Hindlimb muscle (tissue), 1 donor: ENCODE results near the gene RSAD1. TPM values are rescaled to one million over a fixed set of nuclear protein-coding genes. Genes with fewer than 3 reads are reported as not detected.
A peak's percentile ranks its signal among the peaks of the same experiment; 100 is the strongest.

ENCODE experiments used
- DNase-seq: peaks from one replicate; pipeline ENCODE4 v3.0.0-alpha.2; 2013
- polyA plus RNA-seq: library from polyadenylated mRNA; unstranded; fragments of 120-200 nt; gene quantifications from one replicate; pipeline ENCODE4 v1.2.1, GENCODE V29; 2013; ENCODE audit not compliant: insufficient read length

RSAD1 gene
- 36.9 TPM for polyA plus RNA-seq

DNA sequence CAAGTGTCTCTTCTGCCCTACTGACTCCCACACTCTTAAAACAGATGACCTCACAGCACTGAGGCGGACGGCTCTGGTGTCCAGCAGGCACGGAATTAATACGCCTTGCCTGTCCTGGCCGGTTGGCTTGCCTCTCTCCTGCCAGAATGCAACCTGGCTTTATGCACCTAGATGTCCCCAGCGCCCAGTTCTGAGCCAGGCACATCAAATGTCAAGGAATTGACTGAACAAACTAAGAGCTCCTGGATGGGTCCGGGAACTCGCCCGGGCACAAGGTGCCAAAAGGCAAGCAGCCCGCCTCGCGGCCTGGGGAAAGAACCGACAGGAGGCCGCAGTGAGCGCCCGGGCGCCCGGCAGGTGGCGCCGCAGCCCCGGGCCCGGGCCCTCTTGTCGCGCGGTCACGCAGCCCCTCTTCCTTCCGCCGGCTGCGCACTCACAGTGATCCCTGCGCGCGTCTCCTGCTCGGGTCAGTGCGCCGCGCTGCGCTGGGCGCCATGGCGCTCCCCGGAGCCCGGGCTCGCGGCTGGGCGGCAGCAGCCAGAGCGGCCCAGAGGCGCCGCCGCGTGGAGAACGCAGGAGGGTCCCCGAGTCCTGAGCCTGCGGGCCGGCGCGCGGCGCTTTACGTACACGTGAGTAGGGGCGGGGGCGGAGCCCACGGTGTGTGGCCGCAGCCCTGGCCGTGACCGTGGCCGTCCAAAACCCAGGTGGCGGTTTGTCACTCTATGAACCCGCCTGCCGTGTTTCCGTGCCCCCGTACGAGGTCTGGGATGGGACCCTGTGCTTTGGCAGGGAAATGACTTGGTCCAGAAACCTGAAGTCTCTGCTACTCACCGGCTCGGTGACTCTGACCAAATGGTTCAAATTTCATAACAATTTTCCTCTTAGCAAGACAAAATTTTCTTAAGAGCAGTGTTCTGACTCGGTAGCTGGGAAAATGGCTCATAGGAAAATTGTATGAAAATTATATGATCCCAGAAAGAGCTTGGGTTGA, at the start of gene RSAD1:
Gene RSAD1 (plus strand): TSS at position 470 of the 991 bp plus-strand sequence. CDS start 25 bp downstream, at position 495.
- DNase-seq = peak; percentile 90

GRCh38 chr17:50429793-50430192, 48.9 kb upstream of the RSAD1 start:
- no peak for DNase-seq

DNA sequence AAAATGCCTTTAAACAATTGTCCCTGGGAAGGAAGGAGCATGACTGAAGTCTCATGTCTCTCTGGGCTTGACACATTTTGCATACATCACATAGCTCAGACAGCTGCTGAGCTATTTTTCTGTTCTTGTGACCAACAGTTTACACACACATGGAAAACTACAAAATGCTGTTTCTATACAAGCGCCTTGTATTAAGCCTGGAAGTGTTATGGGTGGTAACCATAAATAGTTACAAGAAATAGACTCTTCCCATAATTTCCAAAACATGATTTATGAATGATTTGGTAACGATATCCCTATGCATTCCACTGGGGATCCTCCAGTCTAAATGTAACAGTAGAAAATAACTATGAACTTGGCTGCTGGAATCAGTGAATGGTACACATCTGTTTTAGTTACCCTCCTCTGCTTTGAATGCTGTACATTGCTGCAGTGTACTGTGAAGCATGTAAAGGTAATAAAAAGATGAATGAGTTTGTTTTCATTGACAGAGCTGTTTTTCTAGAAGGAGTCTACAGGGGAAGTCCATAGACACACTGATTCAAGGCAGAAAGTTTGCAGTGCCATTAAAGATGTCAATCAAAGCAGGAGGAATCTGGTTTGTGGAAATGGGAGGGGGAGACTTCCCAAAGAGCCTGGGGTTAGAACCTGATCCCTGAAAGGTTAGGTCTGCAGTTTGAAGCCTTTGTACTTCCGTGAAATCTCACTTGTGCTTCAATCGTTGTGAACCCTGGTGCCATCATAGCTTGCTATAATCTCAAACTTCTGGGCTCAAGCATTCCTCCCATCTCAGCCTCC, 47.6 kb upstream of the RSAD1 start:
- no peak for DNase-seq

- DNase-seq = no peak
Observed at GRCh38 chr17:50432125-50432762, 46.4 kb upstream of the RSAD1 start.

DNA sequence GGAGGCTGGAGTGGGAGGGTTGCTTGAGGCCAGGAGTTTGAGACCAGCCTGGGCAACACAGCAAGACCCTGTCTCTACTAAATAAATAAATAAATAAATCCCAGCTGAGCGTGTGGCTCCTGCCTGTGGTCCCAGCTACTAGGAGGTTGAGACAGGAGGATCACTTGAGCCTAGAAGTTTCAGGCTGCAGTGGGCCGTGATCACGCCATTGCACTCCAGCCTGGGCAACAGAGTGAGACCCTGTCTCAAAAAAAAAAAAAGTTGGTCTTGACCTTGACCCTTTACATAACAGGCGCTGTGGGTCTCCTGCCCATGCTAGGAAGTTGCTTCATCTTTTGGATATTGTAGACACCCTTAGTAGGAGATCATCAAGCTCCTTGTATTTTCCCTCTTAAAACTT, 41.3 kb upstream of the RSAD1 start:
- no peak for DNase-seq

- DNase-seq = no peak
Observed at GRCh38 chr17:50439008-50439407, 39.7 kb upstream of the RSAD1 start.

- DNase-seq = no peak
Observed at GRCh38 chr17:50440172-50440837, 38.4 kb upstream of the RSAD1 start.

- no peak for DNase-seq
Observed at GRCh38 chr17:50440838-50441829, 37.5 kb upstream of the RSAD1 start.

GRCh38 chr17:50443505-50443974, 35.1 kb upstream of the RSAD1 start:
- DNase-seq = no peak

DNA sequence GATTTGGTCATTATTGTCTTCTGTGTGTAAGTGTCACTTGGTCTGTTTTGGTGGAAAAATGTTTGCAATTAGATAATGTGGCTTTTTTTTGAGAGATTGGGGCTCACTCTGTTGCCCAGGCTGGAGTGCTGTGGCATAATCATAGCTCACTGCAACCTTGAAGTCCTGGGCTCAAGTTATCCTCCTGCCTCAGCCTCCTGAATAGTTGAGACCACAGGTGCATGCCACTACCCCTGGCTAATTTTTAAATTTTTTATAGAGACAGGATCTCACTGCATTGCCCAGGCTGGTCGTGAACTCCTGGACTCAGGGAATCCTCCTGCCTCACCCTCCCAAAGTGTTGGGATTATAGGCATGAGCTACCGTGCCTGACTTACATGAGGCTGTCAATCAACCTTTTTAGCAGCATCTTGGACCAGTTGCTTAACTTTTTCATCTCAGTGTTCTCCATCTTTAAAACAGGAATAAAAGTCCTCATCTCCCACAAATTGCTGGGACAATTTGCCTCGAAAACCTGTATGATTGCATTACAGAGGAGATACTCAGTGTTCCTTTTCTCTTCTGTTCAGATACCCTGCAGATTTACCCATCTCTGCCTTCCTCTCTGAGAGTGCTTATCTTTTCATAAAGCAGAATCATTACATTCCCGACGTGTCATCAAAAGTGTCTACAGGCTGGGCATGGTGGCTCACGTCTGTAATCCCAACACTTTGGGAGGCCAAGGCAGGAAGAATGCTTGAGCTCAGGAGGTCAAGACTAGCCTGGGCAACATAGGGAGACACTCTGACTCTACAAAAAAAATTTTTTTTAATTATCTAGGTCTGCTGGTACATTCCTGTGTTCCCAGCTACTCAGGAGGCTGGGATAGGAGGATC, 33.6 kb upstream of the RSAD1 start:
- no peak for DNase-seq

- no peak for DNase-seq
Observed at GRCh38 chr17:50445730-50446325, 32.8 kb upstream of the RSAD1 start.

DNA sequence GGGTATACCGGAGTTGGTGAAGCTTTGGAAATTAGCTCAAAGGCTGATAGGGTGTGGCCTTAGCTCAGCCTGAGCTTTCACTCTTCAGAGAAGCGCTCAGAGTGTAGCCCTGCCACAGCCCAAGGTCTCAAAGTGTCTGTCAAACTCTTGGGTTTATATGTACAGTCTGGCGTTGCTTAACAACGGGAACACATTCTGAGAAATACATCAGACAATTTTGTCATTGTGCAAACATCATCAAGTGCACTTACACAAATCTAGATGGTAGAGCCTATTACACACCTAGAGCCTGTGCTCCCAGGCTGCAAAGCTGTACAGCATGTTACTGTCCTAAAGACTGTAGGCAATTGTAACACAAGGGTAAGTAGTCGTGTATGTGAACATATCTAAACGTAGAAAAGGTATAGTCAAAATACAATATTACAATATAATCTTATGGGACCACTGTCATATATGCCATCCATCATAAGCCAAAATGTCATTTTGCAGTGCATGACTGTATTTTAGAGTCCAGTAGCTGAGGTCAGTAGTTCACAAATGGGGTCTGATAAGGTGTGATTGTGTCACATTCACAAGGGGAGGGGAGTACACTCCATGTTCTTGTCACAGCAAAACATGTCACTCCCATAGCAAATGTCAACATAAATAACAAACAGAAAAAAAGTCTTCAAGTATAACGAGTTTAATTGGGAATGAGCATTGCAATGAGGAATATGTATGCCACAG, 30.6 kb upstream of the RSAD1 start:
- DNase-seq = no peak

DNA sequence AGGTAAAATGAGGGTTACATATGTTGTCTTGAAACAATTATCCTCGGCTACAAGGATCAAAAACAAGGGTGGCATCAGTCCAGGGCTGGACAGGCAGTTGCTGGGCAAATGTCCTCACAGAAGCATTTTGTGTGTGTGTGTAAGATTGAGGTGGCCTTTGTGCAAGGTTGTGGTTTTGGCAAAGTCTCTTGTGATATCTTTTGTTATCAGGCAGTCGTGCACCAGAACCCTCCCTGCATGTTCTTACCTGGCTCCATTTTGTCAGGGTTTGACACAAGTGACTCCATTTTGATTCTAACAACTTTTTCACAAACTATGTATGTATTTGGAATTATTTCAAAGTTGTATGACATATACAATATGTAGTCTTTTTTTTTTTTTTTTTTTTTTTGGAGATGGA, 30.0 kb upstream of the RSAD1 start:
- no peak for DNase-seq

- no peak for DNase-seq
Observed at GRCh38 chr17:50451943-50452629, 26.6 kb upstream of the RSAD1 start.

- DNase-seq = no peak
Observed at GRCh38 chr17:50452630-50453300, 25.9 kb upstream of the RSAD1 start.

- no peak for DNase-seq
Observed at GRCh38 chr17:50453901-50454300, 24.8 kb upstream of the RSAD1 start.

DNA sequence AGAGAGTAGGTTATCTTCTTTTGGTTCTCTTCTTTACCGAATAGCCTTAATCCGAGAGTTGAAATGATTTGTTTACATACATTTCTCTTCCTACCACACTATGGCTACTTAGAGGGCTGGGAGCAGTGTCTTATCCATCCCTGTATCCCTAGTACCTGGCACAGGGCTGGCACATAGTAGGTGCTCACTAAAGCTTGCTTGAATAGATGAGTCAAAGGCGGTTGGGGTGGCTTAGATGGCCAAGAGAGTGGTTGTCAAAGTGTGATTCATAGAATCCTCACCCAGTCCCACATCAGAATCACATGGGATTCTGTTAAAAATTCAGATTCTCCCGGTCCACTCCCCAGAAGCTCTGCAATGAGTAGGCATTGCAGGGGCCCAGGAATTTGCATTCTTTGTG, 21.0 kb upstream of the RSAD1 start:
- DNase-seq = no peak
